PC-9 (cell line): Measurements from ENCODE around the gene ZNF804A.

Source experiments
- EZH2 ChIP-seq: fragments of 200-600 bp; sonication (generic); IDR thresholded peaks from 2 replicates; pipeline ENCODE4 v1.8.0; 2017; ENCODE audit warnings: antibody characterized with exemption, low read depth
- TF ChIP-seq, protein P1 (sequence below): fragments of 200-600 bp; sonication (generic); conservative IDR thresholded peaks from 2 replicates; pipeline ENCODE4 v1.6.1; 2017; ENCODE audit warnings: mixed run types, antibody characterized with exemption, mild to moderate bottlenecking, moderate library complexity

DNA sequence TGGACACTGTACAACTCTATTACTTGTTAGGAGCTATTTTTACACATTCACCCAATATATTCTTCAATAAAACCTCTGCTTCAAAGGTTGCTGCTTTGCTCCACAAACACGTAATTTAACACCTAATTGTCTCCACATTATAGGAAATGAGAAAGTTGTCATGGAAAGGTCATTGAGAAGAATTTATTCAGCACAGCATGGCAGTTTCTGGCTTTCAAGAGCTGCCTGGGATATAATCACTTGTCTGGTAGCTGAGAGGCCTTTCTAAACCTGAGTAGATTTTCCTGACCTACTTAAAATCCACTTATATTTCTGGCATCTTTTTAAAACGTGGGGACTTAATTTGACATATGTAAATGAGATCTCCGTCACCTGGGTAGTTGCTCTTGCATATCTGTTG is 216.1 kb downstream of the ZNF804A start:
- TF ChIP-seq, protein P1, sequence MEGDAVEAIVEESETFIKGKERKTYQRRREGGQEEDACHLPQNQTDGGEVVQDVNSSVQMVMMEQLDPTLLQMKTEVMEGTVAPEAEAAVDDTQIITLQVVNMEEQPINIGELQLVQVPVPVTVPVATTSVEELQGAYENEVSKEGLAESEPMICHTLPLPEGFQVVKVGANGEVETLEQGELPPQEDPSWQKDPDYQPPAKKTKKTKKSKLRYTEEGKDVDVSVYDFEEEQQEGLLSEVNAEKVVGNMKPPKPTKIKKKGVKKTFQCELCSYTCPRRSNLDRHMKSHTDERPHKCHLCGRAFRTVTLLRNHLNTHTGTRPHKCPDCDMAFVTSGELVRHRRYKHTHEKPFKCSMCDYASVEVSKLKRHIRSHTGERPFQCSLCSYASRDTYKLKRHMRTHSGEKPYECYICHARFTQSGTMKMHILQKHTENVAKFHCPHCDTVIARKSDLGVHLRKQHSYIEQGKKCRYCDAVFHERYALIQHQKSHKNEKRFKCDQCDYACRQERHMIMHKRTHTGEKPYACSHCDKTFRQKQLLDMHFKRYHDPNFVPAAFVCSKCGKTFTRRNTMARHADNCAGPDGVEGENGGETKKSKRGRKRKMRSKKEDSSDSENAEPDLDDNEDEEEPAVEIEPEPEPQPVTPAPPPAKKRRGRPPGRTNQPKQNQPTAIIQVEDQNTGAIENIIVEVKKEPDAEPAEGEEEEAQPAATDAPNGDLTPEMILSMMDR: no peak
- no peak for TF ChIP-seq EZH2
